ENCODE measurements around the gene TMEM225. TPM values are rescaled to one million over a fixed set of nuclear protein-coding genes. Genes with fewer than 3 reads are reported as not detected.

TMEM225 gene
- total RNA-seq, 4 donors from 2014 or later, result not detected

- Histone ChIP-seq H3K4me3 (no peak overlapping the region), H3K4me1 (no peaks in the 10 kb centered on the region), H3K9me3 (no peaks in the 10 kb centered on the region), H3K27me3 (no peaks in the 10 kb centered on the region), H3K36me3 (no peaks in the 10 kb centered on the region), H3K27ac (no peak overlapping the region)
- WGBS, 2 donors, result 89 to 92% methylated on average over 5 of the region's 5 CpGs
- TF ChIP-seq POLR2A (IDR thresholded peaks at IDR 0.05) (no peak), EP300 (IDR thresholded peaks at IDR 0.05) (no peak)
- TF ChIP-seq, protein P1, sequence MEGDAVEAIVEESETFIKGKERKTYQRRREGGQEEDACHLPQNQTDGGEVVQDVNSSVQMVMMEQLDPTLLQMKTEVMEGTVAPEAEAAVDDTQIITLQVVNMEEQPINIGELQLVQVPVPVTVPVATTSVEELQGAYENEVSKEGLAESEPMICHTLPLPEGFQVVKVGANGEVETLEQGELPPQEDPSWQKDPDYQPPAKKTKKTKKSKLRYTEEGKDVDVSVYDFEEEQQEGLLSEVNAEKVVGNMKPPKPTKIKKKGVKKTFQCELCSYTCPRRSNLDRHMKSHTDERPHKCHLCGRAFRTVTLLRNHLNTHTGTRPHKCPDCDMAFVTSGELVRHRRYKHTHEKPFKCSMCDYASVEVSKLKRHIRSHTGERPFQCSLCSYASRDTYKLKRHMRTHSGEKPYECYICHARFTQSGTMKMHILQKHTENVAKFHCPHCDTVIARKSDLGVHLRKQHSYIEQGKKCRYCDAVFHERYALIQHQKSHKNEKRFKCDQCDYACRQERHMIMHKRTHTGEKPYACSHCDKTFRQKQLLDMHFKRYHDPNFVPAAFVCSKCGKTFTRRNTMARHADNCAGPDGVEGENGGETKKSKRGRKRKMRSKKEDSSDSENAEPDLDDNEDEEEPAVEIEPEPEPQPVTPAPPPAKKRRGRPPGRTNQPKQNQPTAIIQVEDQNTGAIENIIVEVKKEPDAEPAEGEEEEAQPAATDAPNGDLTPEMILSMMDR (IDR thresholded peaks at IDR 0.05), result no peak
- DNase-seq (ENCODE audit: low spot score in 2 of 2), result no peak
Measured at GRCh38 chr11:123839131-123839530, 46.3 kb downstream of the TMEM225 start.

- DNase-seq (ENCODE audit: low spot score in 2 of 2), result no peak
- Histone ChIP-seq H3K27me3 (no peaks in the 10 kb centered on the region), H3K36me3 (no peaks in the 10 kb centered on the region), H3K4me3 (no peak overlapping the region), H3K27ac (no peak overlapping the region), H3K9me3 (no peaks in the 10 kb centered on the region), H3K4me1 (no peaks in the 10 kb centered on the region)
- 56 to 72% methylated on average over 1 of the region's 1 CpG for WGBS, 2 donors
- TF ChIP-seq, protein P1 (IDR thresholded peaks at IDR 0.05), result no peak
Measured at GRCh38 chr11:123838659-123839058, 46.8 kb downstream of the TMEM225 start.

DNA sequence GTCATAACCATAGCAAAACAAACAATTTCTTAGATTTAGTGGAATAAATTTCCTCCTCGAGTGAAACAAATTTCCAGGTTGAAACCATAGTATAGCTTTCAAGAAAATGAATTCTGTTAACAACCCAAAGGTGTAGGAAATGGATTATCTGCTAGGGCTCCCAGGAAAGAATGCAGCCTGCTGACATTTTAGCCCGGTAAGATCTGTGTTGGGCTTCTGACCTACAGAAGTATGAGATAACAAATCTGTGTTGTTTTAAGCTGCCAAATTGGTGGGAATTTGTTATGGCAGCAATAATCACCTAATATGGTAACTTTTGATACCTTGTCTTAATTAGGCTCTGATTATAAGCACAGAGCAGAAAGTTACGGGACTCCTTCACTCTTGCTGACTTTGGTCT lies 47.3 kb downstream of the TMEM225 start:
- Histone ChIP-seq H3K27me3 (no peaks in the 10 kb centered on the region), H3K4me3 (no peak overlapping the region), H3K36me3 (no peaks in the 10 kb centered on the region), H3K9me3 (no peaks in the 10 kb centered on the region), H3K4me1 (no peaks in the 10 kb centered on the region), H3K27ac (no peak overlapping the region)
- TF ChIP-seq POLR2A (IDR thresholded peaks at IDR 0.05) (no peak), EP300 (IDR thresholded peaks at IDR 0.05) (no peak)
- TF ChIP-seq, protein P1 (IDR thresholded peaks at IDR 0.05), result no peak
- DNase-seq (ENCODE audit: low spot score in 2 of 2), result no peak
- WGBS, 2 donors, result 59% methylated on average over 3 of the region's 3 CpGs

GRCh38 chr11:123833095-123833494 lies 52.4 kb downstream of the TMEM225 start:
- no peak for DNase-seq (ENCODE audit: low spot score in 2 of 2)
- Histone ChIP-seq H3K27ac (no peak overlapping the region), H3K4me1 (no peaks in the 10 kb centered on the region), H3K4me3 (no peak overlapping the region), H3K36me3 (no peaks in the 10 kb centered on the region), H3K9me3 (no peaks in the 10 kb centered on the region), H3K27me3 (no peaks in the 10 kb centered on the region)
- WGBS, 2 donors, result 81 to 87% methylated on average over 2 of the region's 2 CpGs
- TF ChIP-seq POLR2A (IDR thresholded peaks at IDR 0.05), result no peak

Other genes with a start within 250 kb of the TMEM225 start
- gene SCN3B, start 231.0 kb downstream of the TMEM225 start, total RNA-seq, result 1 to 10 TPM in 2 of 4 donors, under 1 TPM in 2; under 0.01 to 3.6 (median 1.3) TPM
- 10 to 100 TPM in 3 of 4 donors, 1 to 10 TPM in 1; 5.9 to 13.2 (median 10.6) TPM for gene ZNF202, start 144.0 kb downstream of the TMEM225 start, total RNA-seq
- not detected for gene OR6X1, start 131.2 kb downstream of the TMEM225 start, total RNA-seq
- not detected for gene OR6M1, start 79.3 kb downstream of the TMEM225 start, total RNA-seq
- gene OR8D4, start 16.5 kb upstream of the TMEM225 start, total RNA-seq, result not detected
- gene OR4D5, start 53.9 kb upstream of the TMEM225 start, total RNA-seq, result not detected
- not detected for gene OR6T1, start 58.2 kb upstream of the TMEM225 start, total RNA-seq
- gene OR10S1, start 92.1 kb upstream of the TMEM225 start, total RNA-seq, result not detected
- gene OR10G6, start 109.5 kb upstream of the TMEM225 start, total RNA-seq, result not detected
- not detected for gene OR10G4, start 127.3 kb upstream of the TMEM225 start, total RNA-seq
- not detected for gene OR10G9, start 137.3 kb upstream of the TMEM225 start, total RNA-seq
- not detected for gene OR10G8, start 141.1 kb upstream of the TMEM225 start, total RNA-seq
- not detected for gene OR10G7, start 155.7 kb upstream of the TMEM225 start, total RNA-seq
- 10 to 100 TPM; 17.0 to 22.5 (median 19.9) TPM for gene VWA5A, start 229.8 kb upstream of the TMEM225 start, total RNA-seq